ENCODE data around the gene MPP2. TPM values are rescaled to one million over a fixed set of nuclear protein-coding genes. Genes with fewer than 3 reads are reported as not detected.

MPP2 gene
- total RNA-seq, 1 donor from 2014 or later = 1.4 TPM

DNA sequence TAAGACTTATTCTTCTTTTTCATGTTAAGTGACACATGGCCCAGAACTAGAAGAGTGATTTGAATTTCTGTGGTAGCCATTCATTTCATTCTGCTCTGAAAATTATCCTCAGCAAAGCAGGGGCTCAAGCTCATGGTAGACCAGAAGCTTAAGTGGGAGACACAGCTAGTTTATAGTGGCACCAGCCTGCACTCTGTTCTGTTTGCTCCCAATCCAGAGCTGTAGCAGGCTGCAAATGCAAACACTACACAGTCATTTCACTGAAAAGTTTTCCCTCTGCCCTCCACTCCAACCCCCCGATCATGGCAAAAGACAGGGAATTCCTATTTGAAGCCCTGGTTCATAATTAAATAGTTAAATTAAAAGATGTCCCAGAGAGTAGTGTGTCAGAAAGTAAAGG, 17.1 kb downstream of the MPP2 start:
- H3K36me3 Mint-ChIP-seq (ENCODE audit: low read depth) = no peaks in the 10 kb centered on the region
- no peaks in the 10 kb centered on the region for H3K4me1 Mint-ChIP-seq (ENCODE audit: low read depth)
- H3K27me3 Mint-ChIP-seq (ENCODE audit: insufficient read depth) = peaks cover 16% of the 10 kb centered on the region
- intact Hi-C loops (cut with micrococcal nuclease) = no loop called here
- H3K4me3 Mint-ChIP-seq = no peak overlapping the region
- DNase-seq (ENCODE audit: low spot score) = no peak
- no peak overlapping the region for H3K27ac Mint-ChIP-seq
- H3K9me3 Mint-ChIP-seq = no peaks in the 10 kb centered on the region

DNA sequence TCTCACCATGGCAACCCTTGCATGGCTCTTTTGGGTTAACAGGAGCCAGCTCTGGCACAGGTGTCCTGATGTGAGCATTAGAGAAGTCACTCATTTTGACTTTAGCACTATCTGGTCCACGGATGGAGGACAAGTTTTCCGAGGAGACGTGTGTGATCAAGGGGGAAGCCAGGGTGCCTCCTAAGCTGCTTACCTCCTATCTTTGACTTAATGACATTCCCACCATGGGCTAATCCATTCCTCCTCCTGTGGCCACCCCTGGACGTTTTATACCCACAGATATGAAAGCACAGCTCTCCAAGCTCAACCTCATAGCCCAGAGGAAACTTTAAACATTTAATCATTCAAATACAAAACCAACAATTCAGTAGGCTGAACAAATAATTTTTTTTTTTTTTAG, 18.8 kb downstream of the MPP2 start:
- Mint-ChIP-seq H3K27ac (no peak overlapping the region), H3K4me1 (ENCODE audit: low read depth) (no peaks in the 10 kb centered on the region), H3K9me3 (no peaks in the 10 kb centered on the region), H3K4me3 (no peak overlapping the region), H3K36me3 (ENCODE audit: low read depth) (no peaks in the 10 kb centered on the region), H3K27me3 (ENCODE audit: insufficient read depth) (peaks cover 16% of the 10 kb centered on the region)
- intact Hi-C loops (cut with micrococcal nuclease) = no loop called here
- DNase-seq (ENCODE audit: low spot score) = no peak

DNA sequence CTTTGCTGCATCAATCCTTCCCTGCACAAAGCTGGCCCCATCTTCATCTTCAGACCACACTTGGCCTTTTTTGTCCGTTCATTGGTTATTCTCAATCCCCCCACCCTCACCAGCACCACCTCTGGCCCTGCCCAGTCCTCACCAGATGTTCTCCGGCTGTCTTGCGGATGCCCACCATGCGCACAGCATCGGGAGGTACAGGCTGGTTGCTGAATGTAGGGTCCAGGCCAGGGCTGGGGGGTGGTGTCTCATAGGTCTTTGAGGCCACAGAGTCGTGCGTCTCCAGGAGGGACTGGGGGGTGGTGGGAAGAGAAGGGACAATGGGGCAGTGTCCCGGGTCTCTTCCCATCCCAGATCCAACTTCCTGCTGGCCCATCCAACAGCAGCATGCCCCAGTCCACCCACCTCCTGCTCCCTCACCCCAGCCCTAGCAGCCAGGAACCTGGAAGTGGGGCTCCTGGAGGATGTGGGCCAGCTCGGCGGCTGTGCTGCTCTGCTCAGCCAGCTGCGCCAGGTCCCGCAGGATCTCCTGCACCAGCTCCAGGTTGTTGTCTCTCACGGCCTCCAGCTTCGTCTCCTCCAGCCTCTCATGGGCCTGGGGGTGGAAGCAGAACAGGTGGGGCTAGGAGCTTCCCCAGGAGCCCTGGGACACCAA, 24.4 kb downstream of the MPP2 start:
- H3K9me3 Mint-ChIP-seq = no peaks in the 10 kb centered on the region
- H3K27me3 Mint-ChIP-seq (ENCODE audit: insufficient read depth) = peaks cover 16% of the 10 kb centered on the region
- no peak overlapping the region for H3K27ac Mint-ChIP-seq
- intact Hi-C loops (cut with micrococcal nuclease) = no loop called here
- no peaks in the 10 kb centered on the region for H3K36me3 Mint-ChIP-seq (ENCODE audit: low read depth)
- DNase-seq (ENCODE audit: low spot score) = no peak
- H3K4me1 Mint-ChIP-seq (ENCODE audit: low read depth) = no peaks in the 10 kb centered on the region
- H3K4me3 Mint-ChIP-seq = no peak overlapping the region

DNA sequence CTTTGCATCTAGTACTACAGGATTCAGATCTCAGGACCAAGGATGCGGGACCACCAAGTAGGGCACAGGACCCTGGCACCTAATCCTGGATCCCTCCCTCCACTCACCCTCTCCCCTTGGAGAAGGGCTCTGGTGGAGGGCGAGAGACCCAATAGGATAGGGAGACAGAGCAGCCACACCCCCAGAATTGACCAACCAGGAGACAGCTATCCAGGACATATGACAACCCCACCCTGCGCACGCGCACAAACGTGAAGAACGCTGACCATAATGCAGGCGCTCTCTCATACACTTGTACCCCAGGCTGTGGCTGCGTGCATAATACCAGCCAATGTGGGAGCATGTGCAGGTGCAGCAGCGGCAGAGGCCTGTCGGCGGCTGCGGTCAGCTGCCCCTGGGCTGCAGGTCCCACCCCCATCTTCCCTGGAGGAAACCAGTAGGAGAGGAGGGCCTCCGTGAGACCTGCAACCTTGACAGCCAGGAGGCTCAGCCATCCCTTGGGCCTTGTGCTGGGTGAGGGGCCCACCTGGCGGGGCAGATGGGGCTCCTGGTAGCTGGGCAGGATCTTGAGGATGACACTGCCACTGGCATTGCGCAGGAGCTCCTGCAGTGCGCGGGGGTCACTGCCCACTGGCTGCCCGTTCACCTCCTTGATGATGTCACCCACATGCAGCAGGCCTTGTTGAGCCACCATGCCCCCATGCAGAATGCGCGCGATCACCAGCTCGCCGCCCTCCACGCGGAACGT, 25.4 kb downstream of the MPP2 start:
- Mint-ChIP-seq H3K4me1 (ENCODE audit: low read depth) (no peaks in the 10 kb centered on the region), H3K36me3 (ENCODE audit: low read depth) (no peaks in the 10 kb centered on the region), H3K4me3 (no peak overlapping the region), H3K9me3 (no peaks in the 10 kb centered on the region), H3K27ac (no peak overlapping the region), H3K27me3 (ENCODE audit: insufficient read depth) (peaks cover 12% of the 10 kb centered on the region)
- no peak for DNase-seq (ENCODE audit: low spot score)
- intact Hi-C loops (cut with micrococcal nuclease) = no loop called here

DNA sequence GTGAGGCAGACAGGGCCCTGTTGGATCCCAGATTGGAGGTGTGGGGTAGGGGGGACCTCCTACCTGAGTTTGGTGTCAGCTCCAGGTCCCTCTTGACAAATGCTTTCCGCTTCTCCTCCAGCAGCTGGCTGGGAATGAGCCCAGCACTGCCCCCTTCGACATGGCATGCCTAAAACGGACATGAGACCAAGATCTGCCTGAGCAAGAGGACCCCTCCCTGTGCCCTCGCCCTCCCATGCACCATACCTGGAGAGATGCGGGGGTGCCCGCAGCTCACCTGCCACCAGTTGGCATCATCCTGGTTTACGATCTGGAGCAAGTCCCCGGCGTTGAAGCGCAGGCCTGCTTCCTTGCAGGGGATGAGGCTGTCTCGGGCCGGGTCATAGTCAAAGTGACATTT, 26.2 kb downstream of the MPP2 start:
- no peak overlapping the region for H3K27ac Mint-ChIP-seq
- H3K9me3 Mint-ChIP-seq = no peaks in the 10 kb centered on the region
- no peak overlapping the region for H3K4me3 Mint-ChIP-seq
- H3K36me3 Mint-ChIP-seq (ENCODE audit: low read depth) = no peaks in the 10 kb centered on the region
- no peaks in the 10 kb centered on the region for H3K4me1 Mint-ChIP-seq (ENCODE audit: low read depth)
- DNase-seq (ENCODE audit: low spot score) = no peak
- intact Hi-C loops (cut with micrococcal nuclease) = no loop called here
- peaks cover 6% of the 10 kb centered on the region for H3K27me3 Mint-ChIP-seq (ENCODE audit: insufficient read depth)

DNA sequence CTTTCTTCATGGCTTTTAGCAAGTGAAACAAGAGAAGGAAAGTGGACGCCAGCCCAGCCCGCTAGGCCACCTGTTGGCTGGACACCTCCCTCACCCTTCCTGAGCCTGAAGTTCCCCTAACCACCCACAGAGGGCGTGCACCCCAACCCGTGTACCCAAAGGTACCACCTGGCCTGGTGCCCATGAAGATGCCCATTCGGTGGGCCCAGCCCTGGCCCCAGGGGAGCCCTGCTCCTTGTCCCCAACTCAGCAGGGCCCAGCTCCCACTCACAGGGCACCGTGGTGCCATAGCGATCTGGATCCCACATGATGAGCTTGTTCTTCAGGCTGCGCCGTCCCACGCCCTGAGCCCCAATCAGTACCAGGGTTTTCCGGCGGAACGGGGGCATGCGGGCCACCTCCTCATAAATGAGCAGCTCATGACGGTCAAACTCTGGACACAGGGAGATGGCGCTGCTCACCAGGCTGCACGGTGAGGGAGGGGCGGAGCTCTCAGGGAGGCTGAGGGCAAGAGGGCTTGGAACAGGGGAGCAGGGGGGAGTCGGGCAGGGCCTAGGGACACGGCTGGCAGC, 26.8 kb downstream of the MPP2 start:
- Mint-ChIP-seq H3K4me3 (no peak overlapping the region), H3K27me3 (ENCODE audit: insufficient read depth) (peaks cover 6% of the 10 kb centered on the region), H3K27ac (no peak overlapping the region), H3K9me3 (no peaks in the 10 kb centered on the region), H3K4me1 (ENCODE audit: low read depth) (no peaks in the 10 kb centered on the region), H3K36me3 (ENCODE audit: low read depth) (no peaks in the 10 kb centered on the region)
- intact Hi-C loops (cut with micrococcal nuclease) = no loop called here
- peak; percentile 24 for DNase-seq (ENCODE audit: low spot score)

DNA sequence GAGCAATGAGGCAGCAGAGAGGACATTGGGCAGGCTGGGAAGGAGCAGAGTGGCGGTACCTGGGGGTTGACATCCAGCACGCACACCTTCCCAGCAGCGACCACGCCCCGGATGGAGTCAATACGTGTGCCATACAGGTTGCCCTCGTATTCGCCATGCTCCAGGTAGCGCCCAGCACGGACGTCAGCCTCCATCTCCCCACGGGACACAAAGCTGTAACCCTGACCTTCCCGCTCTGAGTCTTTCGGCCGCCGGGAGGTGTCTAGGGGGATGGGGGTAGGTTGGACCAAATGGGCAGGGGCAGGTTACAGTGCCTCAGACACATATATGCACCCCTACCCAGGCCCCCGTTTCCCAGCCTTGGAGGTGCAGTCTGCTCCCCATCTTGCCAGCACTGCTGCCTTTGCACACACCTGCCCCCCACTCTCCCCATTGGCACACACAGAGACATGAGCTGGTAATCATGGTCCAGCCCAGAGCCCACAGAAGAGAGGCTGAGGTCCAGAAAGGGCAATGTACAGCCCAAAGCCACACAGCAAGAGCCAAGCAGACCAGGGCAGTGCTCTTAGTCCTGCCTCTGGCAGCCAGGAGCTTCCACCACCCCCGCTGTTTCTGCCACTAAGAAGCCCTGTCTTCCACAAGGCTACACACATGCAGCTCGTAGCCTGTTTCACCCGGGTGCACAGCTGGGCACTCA, 27.5 kb downstream of the MPP2 start:
- Mint-ChIP-seq H3K4me1 (ENCODE audit: low read depth) (no peaks in the 10 kb centered on the region), H3K27me3 (ENCODE audit: insufficient read depth) (peaks cover 1% of the 10 kb centered on the region), H3K27ac (no peak overlapping the region), H3K36me3 (ENCODE audit: low read depth) (no peaks in the 10 kb centered on the region), H3K9me3 (no peaks in the 10 kb centered on the region), H3K4me3 (no peak overlapping the region)
- DNase-seq (ENCODE audit: low spot score) = no peak
- intact Hi-C loops (cut with micrococcal nuclease) = no loop called here

DNA sequence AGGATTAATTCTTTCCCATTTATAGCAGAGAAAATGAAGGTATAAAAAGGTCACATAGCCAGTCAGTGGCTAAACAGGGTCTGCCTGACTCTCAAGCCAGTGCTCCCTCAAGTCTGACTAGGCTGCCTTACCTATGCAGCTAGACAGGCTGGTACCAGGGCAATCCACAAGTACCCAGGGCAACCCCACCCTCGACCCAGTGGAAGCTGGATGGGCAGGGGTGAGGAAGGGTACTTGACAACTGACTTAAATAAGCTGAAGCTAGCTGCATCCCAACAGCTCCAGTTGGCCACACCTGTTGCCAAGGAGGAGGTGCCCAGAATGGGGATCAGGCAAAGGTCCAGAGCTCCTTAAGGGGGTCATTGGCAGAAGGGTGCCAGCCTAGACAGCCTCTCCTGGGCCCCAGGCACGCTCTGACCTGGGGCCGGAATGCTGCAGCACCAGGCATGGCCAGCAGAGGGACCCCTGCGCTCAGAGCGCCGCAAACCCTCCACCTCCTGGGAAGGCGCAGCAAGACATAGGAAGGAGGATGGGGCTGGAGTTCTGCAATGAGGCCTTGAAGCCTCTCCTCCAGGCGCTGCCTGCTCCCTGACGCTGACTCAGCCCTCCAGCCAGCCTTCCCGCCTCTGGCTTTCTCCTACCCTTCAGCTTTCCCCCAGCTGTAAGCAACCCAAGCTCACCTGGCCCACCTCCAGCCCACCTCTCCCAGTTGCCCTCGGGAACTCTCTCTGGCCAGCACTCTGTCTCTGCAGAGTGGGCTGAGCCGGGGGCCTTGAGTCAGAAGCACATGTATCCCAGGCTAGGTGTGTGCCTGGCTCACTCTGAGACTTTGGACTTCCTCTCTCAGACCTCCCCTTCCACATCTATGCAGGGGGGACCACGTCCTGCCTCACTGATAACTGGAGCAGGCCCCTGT, 28.8 kb downstream of the MPP2 start:
- H3K27me3 Mint-ChIP-seq (ENCODE audit: insufficient read depth) = peaks cover 2% of the 10 kb centered on the region
- intact Hi-C loops (cut with micrococcal nuclease) = loop anchor here (1.0 kb wide), 2 partner anchors 117 to 163 kb away; no protein-coding TSS in a partner anchor
- H3K36me3 Mint-ChIP-seq (ENCODE audit: low read depth) = no peaks in the 10 kb centered on the region
- H3K27ac Mint-ChIP-seq = no peak overlapping the region
- DNase-seq (ENCODE audit: low spot score) = peak; percentile 49
- H3K4me1 Mint-ChIP-seq (ENCODE audit: low read depth) = no peaks in the 10 kb centered on the region
- no peaks in the 10 kb centered on the region for H3K9me3 Mint-ChIP-seq
- no peak overlapping the region for H3K4me3 Mint-ChIP-seq

DNA sequence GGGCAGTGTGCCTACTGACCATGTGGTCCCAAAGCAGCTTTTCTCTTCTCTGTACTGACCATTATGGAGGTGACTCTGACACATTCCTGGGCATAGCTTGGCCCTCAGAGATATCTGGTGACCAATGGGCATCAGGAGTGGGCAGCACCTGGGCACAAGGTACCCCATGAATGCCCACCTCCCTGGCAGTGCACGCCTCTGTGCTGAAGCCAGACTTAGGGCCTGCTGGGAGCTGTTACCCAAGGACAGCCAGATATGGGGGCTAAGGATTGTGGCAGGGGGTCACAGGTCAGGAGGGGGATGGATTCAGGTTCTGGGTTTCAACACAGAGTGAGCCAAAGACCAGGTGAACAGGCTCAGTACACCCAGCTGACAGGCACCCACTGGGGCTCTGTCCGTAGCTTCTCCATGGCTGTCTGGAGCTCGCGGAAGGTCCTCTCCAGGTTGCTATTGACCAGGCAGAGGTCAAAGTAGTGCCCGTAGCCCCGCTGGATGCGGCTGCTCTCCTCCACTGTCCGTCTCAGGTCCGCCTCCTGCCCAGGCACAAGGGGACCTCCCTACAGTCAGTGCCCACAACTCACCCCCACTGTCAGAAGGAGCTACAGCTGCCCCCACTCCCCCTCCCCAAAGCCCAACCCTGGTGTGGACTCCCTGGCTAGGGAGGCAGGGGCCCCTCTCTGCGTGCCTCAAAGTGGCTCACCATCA, 29.7 kb downstream of the MPP2 start:
- Mint-ChIP-seq H3K4me1 (ENCODE audit: low read depth) (no peaks in the 10 kb centered on the region), H3K9me3 (no peaks in the 10 kb centered on the region), H3K27me3 (ENCODE audit: insufficient read depth) (peaks cover 4% of the 10 kb centered on the region), H3K4me3 (no peak overlapping the region), H3K36me3 (ENCODE audit: low read depth) (no peaks in the 10 kb centered on the region), H3K27ac (no peak overlapping the region)
- DNase-seq (ENCODE audit: low spot score) = no peak
- intact Hi-C loops (cut with micrococcal nuclease) = loop anchor here (1.0 kb wide), 2 partner anchors 118 to 164 kb away; no protein-coding TSS in a partner anchor

DNA sequence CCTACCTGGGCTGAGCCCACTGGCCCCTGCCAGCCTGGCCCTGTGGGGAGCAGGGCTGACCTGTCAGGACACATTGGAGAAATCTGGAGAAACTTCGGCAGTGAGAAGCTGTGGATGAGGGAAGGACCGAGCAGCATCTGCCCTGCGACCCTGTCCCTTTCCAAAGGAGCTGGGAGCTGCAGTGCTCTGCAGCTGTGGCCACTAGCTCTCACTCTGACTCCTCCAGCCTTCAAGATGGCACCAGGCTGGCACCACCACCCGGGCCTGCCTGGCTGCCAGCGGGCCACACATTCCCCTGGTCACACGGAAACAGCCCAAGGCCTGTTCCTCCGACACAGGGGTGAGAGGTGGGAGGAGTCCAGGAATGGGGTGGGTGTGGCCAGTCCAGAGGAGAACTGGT, 30.3 kb downstream of the MPP2 start:
- no peak for DNase-seq (ENCODE audit: low spot score)
- H3K4me3 Mint-ChIP-seq = no peak overlapping the region
- no peaks in the 10 kb centered on the region for H3K9me3 Mint-ChIP-seq
- H3K27me3 Mint-ChIP-seq (ENCODE audit: insufficient read depth) = peaks cover 4% of the 10 kb centered on the region
- H3K27ac Mint-ChIP-seq = no peak overlapping the region
- no peaks in the 10 kb centered on the region for H3K4me1 Mint-ChIP-seq (ENCODE audit: low read depth)
- intact Hi-C loops (cut with micrococcal nuclease) = no loop called here
- no peaks in the 10 kb centered on the region for H3K36me3 Mint-ChIP-seq (ENCODE audit: low read depth)

DNA sequence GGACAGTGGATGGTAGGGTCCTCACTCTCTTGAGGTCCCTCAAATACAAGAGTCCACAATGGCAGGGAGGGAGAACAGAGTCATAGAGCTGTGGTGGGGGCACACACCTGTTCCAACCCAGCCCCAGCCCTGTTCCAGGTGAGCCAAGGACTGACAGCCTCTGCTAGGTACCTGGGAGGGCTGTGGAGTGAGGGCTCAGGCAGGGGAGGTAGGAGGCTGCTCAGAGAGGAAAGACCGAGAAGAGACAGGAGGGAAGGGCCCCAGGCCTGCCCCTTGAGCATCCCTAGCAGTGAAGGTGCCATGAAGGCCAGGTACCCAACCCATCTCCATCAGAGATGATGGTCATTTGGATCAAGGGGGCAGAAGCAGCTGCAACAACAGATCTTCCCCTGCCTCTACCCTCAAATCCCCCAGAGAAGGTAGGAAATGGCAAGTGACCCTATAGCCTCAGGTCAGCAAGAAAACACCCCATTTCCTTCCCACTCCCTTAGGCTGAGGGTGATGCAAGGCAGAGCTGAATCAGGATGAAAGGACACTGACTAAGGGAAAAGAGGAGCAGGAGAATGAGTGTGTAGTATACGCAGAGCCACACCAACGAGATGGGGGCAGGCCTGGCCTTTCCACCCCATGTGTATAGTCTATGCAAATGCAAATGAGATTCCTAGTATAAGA, 31.7 kb downstream of the MPP2 start:
- intact Hi-C loops (cut with micrococcal nuclease) = no loop called here
- Mint-ChIP-seq H3K27ac (no peak overlapping the region), H3K27me3 (ENCODE audit: insufficient read depth) (peaks cover 4% of the 10 kb centered on the region), H3K36me3 (ENCODE audit: low read depth) (no peaks in the 10 kb centered on the region), H3K4me3 (no peak overlapping the region), H3K4me1 (ENCODE audit: low read depth) (no peaks in the 10 kb centered on the region), H3K9me3 (no peaks in the 10 kb centered on the region)
- no peak for DNase-seq (ENCODE audit: low spot score)
